NCI-H748 (cell line): ENCODE results near the gene RALGDS.
"Not testable (repeated sequence)": the region's sequence is repeated elsewhere in the genome, so short reads cannot be mapped to it uniquely, and the experiment has no call there.

ENCODE experiments used
- DNase-seq: peaks from one replicate; lab custom pipeline; 2025; ENCODE audit not compliant: unreplicated experiment; lab: John Stamatoyannopoulos, UW

RALGDS gene

GRCh38 chr9:133094351-133094750 is 26.7 kb downstream of the RALGDS start:
- not testable (repeated sequence) for DNase-seq

- DNase-seq = no peak
These were observed 30.2 kb downstream of the RALGDS start for GRCh38 chr9:133090752-133091385.

- DNase-seq = no peak
These were observed 30.9 kb downstream of the RALGDS start for GRCh38 chr9:133090187-133090586.

GRCh38 chr9:133089271-133089671 is 31.8 kb downstream of the RALGDS start:
- DNase-seq = peak; percentile 84

GRCh38 chr9:133088756-133089155 is 32.3 kb downstream of the RALGDS start:
- no peak for DNase-seq

- DNase-seq = no peak
These were observed 32.8 kb downstream of the RALGDS start for GRCh38 chr9:133088146-133088750.

GRCh38 chr9:133087429-133088145 is 33.5 kb downstream of the RALGDS start:
- DNase-seq = no peak

GRCh38 chr9:133086894-133087293 is 34.1 kb downstream of the RALGDS start:
- DNase-seq = no peak

- DNase-seq = not testable (repeated sequence)
These were observed 34.7 kb downstream of the RALGDS start for GRCh38 chr9:133086212-133086860.

GRCh38 chr9:133083688-133084087 is 37.4 kb downstream of the RALGDS start:
- not testable (repeated sequence) for DNase-seq

GRCh38 chr9:133081957-133082644 is 38.9 kb downstream of the RALGDS start:
- not testable (repeated sequence) for DNase-seq

GRCh38 chr9:133080786-133081779 is 40.0 kb downstream of the RALGDS start:
- not testable (repeated sequence) for DNase-seq

GRCh38 chr9:133080161-133080560 is 40.9 kb downstream of the RALGDS start:
- no peak for DNase-seq

- DNase-seq = no peak
These were observed 42.6 kb downstream of the RALGDS start for GRCh38 chr9:133078486-133078885.

GRCh38 chr9:133076691-133077090 is 44.3 kb downstream of the RALGDS start:
- no peak for DNase-seq

GRCh38 chr9:133075925-133076630 is 45.0 kb downstream of the RALGDS start:
- DNase-seq = no peak

GRCh38 chr9:133074111-133074651 is 46.9 kb downstream of the RALGDS start:
- no peak for DNase-seq

GRCh38 chr9:133073086-133074014 is 47.7 kb downstream of the RALGDS start:
- no peak for DNase-seq
